HepG2 (cell line): Measurements from ENCODE around the gene ARPC1A.

Experiments used
- ARHGAP35 ChIP-seq: sonication (generic); formaldehyde crosslinking; IDR thresholded peaks from 2 replicates; pipeline ENCODE4 v1.9.0; 2022; ENCODE audit warnings: mild to moderate bottlenecking, inconsistent platforms, moderate library complexity, missing genetic modification reagents, borderline replicate concordance
- GABPA ChIP-seq, 2 experiments: IDR thresholded peaks; 2 replicates each; pipeline ENCODE4 v1.6.1; 2011 to 2016; ENCODE audit warnings: low read depth in 2 of 2, low read length in 1 of 2, missing biosample characterization in 1 of 2, missing genetic modification characterization in 1 of 2
- HNF4G ChIP-seq, 2 experiments: sonication (generic) in 1 of 2; formaldehyde crosslinking in 1 of 2; IDR thresholded peaks; 2 replicates each; pipeline versions ENCODE4 v1.4.0 to v1.6.1; 2011 to 2020; ENCODE audit warnings: borderline replicate concordance in 2 of 2, low read depth in 2 of 2, mild to moderate bottlenecking in 2 of 2, low read length in 1 of 2, missing genetic modification reagents in 1 of 2, moderate library complexity in 1 of 2
- KDM5A ChIP-seq: fragments of 200-600 bp; sonication (generic); IDR thresholded peaks from 2 replicates; pipeline ENCODE4 v1.7.0; 2018; ENCODE audit warnings: antibody characterized with exemption, mild to moderate bottlenecking, low read length, borderline replicate concordance
- NCOA1 ChIP-seq: sonication (generic); formaldehyde crosslinking; IDR thresholded peaks from 2 replicates; pipeline ENCODE4 v1.9.0; 2021; ENCODE audit warnings: missing genetic modification reagents
- POLR2A ChIP-seq, 2 experiments: IDR thresholded peaks; 2 replicates each; pipeline ENCODE4 v1.6.1; 2011; ENCODE audit warnings: low read depth in 2 of 2, low read length in 2 of 2, mild to moderate bottlenecking in 1 of 2, moderate library complexity in 1 of 2; ENCODE audit not compliant: insufficient read depth in 1 of 2
- SUZ12 ChIP-seq: fragments of 150-350 bp; IDR thresholded peaks from 2 replicates; pipeline ENCODE4 v1.6.1; 2014; ENCODE audit warnings: low read depth, low read length
- ZIK1 ChIP-seq: sonication (generic); formaldehyde crosslinking; IDR thresholded peaks from 2 replicates; pipeline ENCODE4 v1.5.0; 2020; ENCODE audit warnings: mild to moderate bottlenecking, low read depth, missing genetic modification reagents, borderline replicate concordance
- ZNF570 ChIP-seq: sonication (generic); formaldehyde crosslinking; IDR thresholded peaks from 2 replicates; pipeline ENCODE4 v1.4.0; 2020; ENCODE audit warnings: mild to moderate bottlenecking, missing genetic modification reagents, borderline replicate concordance
- TF ChIP-seq, protein P1 (sequence below): sonication (generic); formaldehyde crosslinking; IDR thresholded peaks from 2 replicates; pipeline ENCODE4 v1.5.0; 2020; ENCODE audit warnings: mild to moderate bottlenecking, missing genetic modification reagents, moderate library complexity
- TF ChIP-seq, protein P2 (sequence below): IDR thresholded peaks from 2 replicates; pipeline ENCODE4 v1.6.1; 2016; ENCODE audit warnings: low read depth, control low read depth
- TF ChIP-seq, protein P3 (sequence below), 2 experiments: IDR thresholded peaks; 2 replicates each; pipeline ENCODE4 v1.6.1; 2011 to 2012; ENCODE audit warnings: low read length in 2 of 2, borderline replicate concordance in 1 of 2, low read depth in 1 of 2, mild to moderate bottlenecking in 1 of 2, moderate library complexity in 1 of 2

DNA sequence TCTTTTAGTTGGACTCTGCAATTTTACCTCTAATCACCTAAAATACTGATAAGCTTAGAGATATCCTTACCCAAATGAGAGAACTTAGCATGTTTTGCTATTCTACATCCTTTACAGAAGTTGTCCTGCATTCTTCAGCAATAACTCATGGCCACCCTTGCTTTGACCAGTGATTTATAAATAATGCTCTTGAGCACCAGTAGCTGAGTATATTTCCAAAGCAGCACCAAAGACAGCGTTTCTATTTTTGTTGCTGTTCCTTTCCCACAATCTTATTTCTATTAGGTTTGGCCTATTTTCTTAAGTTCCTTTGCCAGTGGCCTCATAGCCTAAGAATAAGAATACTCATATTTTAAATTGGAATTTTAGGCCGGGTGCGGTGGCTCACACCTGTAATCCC, 15.0 kb downstream of the ARPC1A start:
- TF ChIP-seq GABPA (IDR thresholded peaks at IDR 0.05; ENCODE audit: low read depth, low read length): no peak
- TF ChIP-seq GABPA (CRISPR knock-in tag; IDR thresholded peaks at IDR 0.05; ENCODE audit: low read depth): no peak
- no peak for TF ChIP-seq KDM5A
- TF ChIP-seq ZNF570: no peak
- TF ChIP-seq, protein P1, sequence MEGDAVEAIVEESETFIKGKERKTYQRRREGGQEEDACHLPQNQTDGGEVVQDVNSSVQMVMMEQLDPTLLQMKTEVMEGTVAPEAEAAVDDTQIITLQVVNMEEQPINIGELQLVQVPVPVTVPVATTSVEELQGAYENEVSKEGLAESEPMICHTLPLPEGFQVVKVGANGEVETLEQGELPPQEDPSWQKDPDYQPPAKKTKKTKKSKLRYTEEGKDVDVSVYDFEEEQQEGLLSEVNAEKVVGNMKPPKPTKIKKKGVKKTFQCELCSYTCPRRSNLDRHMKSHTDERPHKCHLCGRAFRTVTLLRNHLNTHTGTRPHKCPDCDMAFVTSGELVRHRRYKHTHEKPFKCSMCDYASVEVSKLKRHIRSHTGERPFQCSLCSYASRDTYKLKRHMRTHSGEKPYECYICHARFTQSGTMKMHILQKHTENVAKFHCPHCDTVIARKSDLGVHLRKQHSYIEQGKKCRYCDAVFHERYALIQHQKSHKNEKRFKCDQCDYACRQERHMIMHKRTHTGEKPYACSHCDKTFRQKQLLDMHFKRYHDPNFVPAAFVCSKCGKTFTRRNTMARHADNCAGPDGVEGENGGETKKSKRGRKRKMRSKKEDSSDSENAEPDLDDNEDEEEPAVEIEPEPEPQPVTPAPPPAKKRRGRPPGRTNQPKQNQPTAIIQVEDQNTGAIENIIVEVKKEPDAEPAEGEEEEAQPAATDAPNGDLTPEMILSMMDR (CRISPR knock-in tag): no peak
- no peak for TF ChIP-seq ARHGAP35 (CRISPR knock-in tag)
- TF ChIP-seq HNF4G (IDR thresholded peaks at IDR 0.05; ENCODE audit: borderline replicate concordance, low read depth, low read length): no peak
- no peak for TF ChIP-seq HNF4G (CRISPR knock-in tag; IDR thresholded peaks at IDR 0.05; ENCODE audit: borderline replicate concordance, low read depth)
- no peak for TF ChIP-seq SUZ12
- TF ChIP-seq POLR2A (IDR thresholded peaks at IDR 0.05; ENCODE audit: insufficient read depth in 1 of 2, low read depth in 2 of 2, low read length in 2 of 2): no peak
- TF ChIP-seq, protein P2, sequence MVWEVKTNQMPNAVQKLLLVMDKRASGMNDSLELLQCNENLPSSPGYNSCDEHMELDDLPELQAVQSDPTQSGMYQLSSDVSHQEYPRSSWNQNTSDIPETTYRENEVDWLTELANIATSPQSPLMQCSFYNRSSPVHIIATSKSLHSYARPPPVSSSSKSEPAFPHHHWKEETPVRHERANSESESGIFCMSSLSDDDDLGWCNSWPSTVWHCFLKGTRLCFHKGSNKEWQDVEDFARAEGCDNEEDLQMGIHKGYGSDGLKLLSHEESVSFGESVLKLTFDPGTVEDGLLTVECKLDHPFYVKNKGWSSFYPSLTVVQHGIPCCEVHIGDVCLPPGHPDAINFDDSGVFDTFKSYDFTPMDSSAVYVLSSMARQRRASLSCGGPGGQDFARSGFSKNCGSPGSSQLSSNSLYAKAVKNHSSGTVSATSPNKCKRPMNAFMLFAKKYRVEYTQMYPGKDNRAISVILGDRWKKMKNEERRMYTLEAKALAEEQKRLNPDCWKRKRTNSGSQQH (CRISPR knock-in tag): no peak
- TF ChIP-seq NCOA1 (CRISPR knock-in tag): no peak
- TF ChIP-seq, protein P3, sequence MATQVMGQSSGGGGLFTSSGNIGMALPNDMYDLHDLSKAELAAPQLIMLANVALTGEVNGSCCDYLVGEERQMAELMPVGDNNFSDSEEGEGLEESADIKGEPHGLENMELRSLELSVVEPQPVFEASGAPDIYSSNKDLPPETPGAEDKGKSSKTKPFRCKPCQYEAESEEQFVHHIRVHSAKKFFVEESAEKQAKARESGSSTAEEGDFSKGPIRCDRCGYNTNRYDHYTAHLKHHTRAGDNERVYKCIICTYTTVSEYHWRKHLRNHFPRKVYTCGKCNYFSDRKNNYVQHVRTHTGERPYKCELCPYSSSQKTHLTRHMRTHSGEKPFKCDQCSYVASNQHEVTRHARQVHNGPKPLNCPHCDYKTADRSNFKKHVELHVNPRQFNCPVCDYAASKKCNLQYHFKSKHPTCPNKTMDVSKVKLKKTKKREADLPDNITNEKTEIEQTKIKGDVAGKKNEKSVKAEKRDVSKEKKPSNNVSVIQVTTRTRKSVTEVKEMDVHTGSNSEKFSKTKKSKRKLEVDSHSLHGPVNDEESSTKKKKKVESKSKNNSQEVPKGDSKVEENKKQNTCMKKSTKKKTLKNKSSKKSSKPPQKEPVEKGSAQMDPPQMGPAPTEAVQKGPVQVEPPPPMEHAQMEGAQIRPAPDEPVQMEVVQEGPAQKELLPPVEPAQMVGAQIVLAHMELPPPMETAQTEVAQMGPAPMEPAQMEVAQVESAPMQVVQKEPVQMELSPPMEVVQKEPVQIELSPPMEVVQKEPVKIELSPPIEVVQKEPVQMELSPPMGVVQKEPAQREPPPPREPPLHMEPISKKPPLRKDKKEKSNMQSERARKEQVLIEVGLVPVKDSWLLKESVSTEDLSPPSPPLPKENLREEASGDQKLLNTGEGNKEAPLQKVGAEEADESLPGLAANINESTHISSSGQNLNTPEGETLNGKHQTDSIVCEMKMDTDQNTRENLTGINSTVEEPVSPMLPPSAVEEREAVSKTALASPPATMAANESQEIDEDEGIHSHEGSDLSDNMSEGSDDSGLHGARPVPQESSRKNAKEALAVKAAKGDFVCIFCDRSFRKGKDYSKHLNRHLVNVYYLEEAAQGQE (IDR thresholded peaks at IDR 0.05; ENCODE audit: borderline replicate concordance in 1 of 2, low read depth in 1 of 2, low read length in 2 of 2): no peak
- TF ChIP-seq ZIK1 (CRISPR knock-in tag): no peak
